Adrenal gland (tissue), 12 donors: ENCODE data around the gene CNTLN. TPM values are rescaled to one million over a fixed set of nuclear protein-coding genes. Genes with fewer than 3 reads are reported as not detected.
"Not testable (repeated sequence)": the region's sequence is repeated elsewhere in the genome, so short reads cannot be mapped to it uniquely, and the experiment has no call there.

Experiments
- DNase-seq, 7 donors: peaks; one replicate each; pipeline ENCODE4 v3.0.0-alpha.2; 2019 to 2020
- H3K27ac ChIP-seq, 5 donors: fragments of 200-600 bp; sonication (generic) in 4 of 5; 1 replicate in 3 of 5; 2 replicates in 2 of 5; pipeline versions ENCODE4 v1.5.1 to v1.8.0; 2016 to 2020; ENCODE audit warnings: mild to moderate bottlenecking in 1 of 5
- H3K27me3 ChIP-seq: fragments of 200-600 bp; 2 replicates; pipeline ENCODE4 v1.8.0; 2021
- H3K36me3 ChIP-seq, 2 donors: fragments of 200-600 bp; replicated peaks in 1 of 2; 1 replicate in 1 of 2; 2 replicates in 1 of 2; pipeline versions ENCODE4 v1.5.1 to v1.8.0; 2018 to 2022
- H3K4me1 ChIP-seq, 2 donors: fragments of 200-600 bp; replicated peaks in 1 of 2; 1 replicate in 1 of 2; 2 replicates in 1 of 2; pipeline versions ENCODE4 v1.5.1 to v1.8.0; 2018 to 2021
- H3K4me3 ChIP-seq, 4 donors: fragments of 200-600 bp; sonication (generic) in 3 of 4; one replicate each; pipeline ENCODE4 v1.5.1; 2016 to 2018
- H3K9me3 ChIP-seq, 3 donors: fragments of 200-600 bp; sonication (generic) in 1 of 3; replicated peaks in 1 of 3; 1 replicate in 2 of 3; 2 replicates in 1 of 3; pipeline versions ENCODE4 v1.5.1 to v1.8.0; 2016 to 2021
- POLR2A ChIP-seq, 2 donors: fragments of 450-650 bp; IDR thresholded peaks; one replicate each; pipeline ENCODE4 v1.6.1; 2017; ENCODE audit warnings: antibody characterized with exemption in 2 of 2, mild to moderate bottlenecking in 2 of 2, moderate library complexity in 1 of 2
- WGBS, 4 donors: extraction: QIAGEN DNeasy Blood & Tissue Kit in 2 of 4; methylation state at CpG; one replicate each; pipeline versions ENCODE4 v1.1.5 to v1.1.7; 2013 to 2017; 5-methylcytosine and 5-hydroxymethylcytosine counted together
- intact Hi-C, 2 donors: fragments of 100-400 bp; cut with DNase I; formaldehyde crosslinking; loops; one replicate each; pipeline versions ENCODE4 v1.14.1 to v1.15.0; 2022 to 2023
- polyA plus RNA-seq, 3 donors: library from polyadenylated mRNA; stranded (reverse); fragments of 200-250 nt in 2 of 3; fragments of 350-450 nt in 1 of 3; fragmentation: Illumina TruSeq in 1 of 3; extraction: RNeasy Lipid Tissue Mini Kit (QIAGEN cat#74804) in 1 of 3; gene quantifications; one replicate each; pipeline ENCODE4 v1.2.3, GENCODE V29; 2013 to 2014
- total RNA-seq, 9 donors: library from RNA; depleted of rRNA in 4 of 9; stranded (reverse); fragments of >200 nt in 4 of 9; fragments of 120-200 nt in 1 of 9; fragmentation: NEBNext Ultra II Directional in 1 of 9; extraction: Animal tissue kit (Norgen Biotek cat#: 25700) in 1 of 9; gene quantifications; one replicate each; pipeline versions ENCODE4 v1.1.0 to v1.2.4, GENCODE V29; 2013 to 2023
- TF ChIP-seq, protein P1 (sequence below), 6 experiments: fragments of 450-650 bp in 4 of 6; fragments of 200-600 bp in 2 of 6; sonication (generic) in 1 of 6; IDR thresholded peaks; 1 replicate in 5 of 6; 2 replicates in 1 of 6; pipeline versions ENCODE4 v1.5.1 to v1.8.0; 2016 to 2021; ENCODE audit warnings: antibody characterized with exemption in 6 of 6, mild to moderate bottlenecking in 2 of 6, moderate library complexity in 1 of 6
- donor health status: healthy with polysubstance abuse.
- donor health status: Bipolar disorder and iron deficiency.
- donor health status: DM: yes; HTN: yes; CAD: no.
- donor health status: DM: no; HTN: no; CAD: no.
- donor health status: DM: no; HTN: no; CAD: no.
- donor health status: DM: yes; HTN: yes; CAD: no.

CNTLN gene
- total and polyA plus RNA-seq, 12 donors, result 2.1 to 13.6 (median 6.4) TPM

DNA sequence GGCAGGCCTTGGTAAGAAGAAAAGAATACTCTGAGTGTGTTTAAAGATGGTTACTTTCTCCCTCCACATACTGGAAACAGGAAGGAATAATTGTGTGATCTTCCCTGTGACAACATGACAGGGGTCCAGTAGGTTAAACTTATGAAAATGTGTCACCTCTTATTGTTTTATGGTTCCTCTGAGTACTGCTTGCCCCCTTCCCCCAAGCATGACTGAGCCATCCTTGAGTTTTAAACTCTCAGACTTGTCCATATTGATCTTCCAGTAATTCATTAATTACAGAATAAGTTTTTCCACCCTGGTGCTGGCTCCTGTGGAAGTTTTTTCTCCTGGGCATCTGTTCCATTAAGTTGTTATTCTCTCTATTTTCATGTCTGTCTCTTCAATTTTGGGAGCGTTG is 95.8 kb downstream of the CNTLN start:
- Histone ChIP-seq H3K27me3 (no peaks in the 10 kb centered on the region), H3K36me3 (no peaks in the 10 kb centered on the region), H3K27ac (no peak overlapping the region), H3K4me3 (no peak overlapping the region), H3K4me1 (peaks cover 0 to 11% of the 10 kb centered on the region in 2 donors), H3K9me3 (no peaks in the 10 kb centered on the region)
- WGBS, 4 donors, result 75 to 89% (median 84%) methylated on average over 1 of the region's 1 CpG
- TF ChIP-seq, protein P1, sequence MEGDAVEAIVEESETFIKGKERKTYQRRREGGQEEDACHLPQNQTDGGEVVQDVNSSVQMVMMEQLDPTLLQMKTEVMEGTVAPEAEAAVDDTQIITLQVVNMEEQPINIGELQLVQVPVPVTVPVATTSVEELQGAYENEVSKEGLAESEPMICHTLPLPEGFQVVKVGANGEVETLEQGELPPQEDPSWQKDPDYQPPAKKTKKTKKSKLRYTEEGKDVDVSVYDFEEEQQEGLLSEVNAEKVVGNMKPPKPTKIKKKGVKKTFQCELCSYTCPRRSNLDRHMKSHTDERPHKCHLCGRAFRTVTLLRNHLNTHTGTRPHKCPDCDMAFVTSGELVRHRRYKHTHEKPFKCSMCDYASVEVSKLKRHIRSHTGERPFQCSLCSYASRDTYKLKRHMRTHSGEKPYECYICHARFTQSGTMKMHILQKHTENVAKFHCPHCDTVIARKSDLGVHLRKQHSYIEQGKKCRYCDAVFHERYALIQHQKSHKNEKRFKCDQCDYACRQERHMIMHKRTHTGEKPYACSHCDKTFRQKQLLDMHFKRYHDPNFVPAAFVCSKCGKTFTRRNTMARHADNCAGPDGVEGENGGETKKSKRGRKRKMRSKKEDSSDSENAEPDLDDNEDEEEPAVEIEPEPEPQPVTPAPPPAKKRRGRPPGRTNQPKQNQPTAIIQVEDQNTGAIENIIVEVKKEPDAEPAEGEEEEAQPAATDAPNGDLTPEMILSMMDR (IDR thresholded peaks at IDR 0.05), result no peak
- no peak for TF ChIP-seq POLR2A (IDR thresholded peaks at IDR 0.05)
- intact Hi-C loops, result no loop called here
- DNase-seq, result no peak

- DNase-seq, result no peak
- H3K36me3 ChIP-seq, result no peaks in the 10 kb centered on the region
- peaks cover 0 to 13% of the 10 kb centered on the region in 2 donors for H3K4me1 ChIP-seq
- 57 to 76% (median 74%) methylated on average over 2 of the region's 2 CpGs for WGBS, 4 donors
- H3K9me3 ChIP-seq, result no peaks in the 10 kb centered on the region
- H3K27ac ChIP-seq, result no peak overlapping the region
- no peak overlapping the region for H3K4me3 ChIP-seq
- TF ChIP-seq, protein P1 (IDR thresholded peaks at IDR 0.05), result no peak
- TF ChIP-seq POLR2A (IDR thresholded peaks at IDR 0.05), result no peak
- intact Hi-C loops, result no loop called here
- H3K27me3 ChIP-seq, result no peaks in the 10 kb centered on the region
Observed at GRCh38 chr9:17236147-17236546, 101.3 kb downstream of the CNTLN start.

GRCh38 chr9:17246770-17247169 is 111.9 kb downstream of the CNTLN start:
- H3K36me3 ChIP-seq, result no peaks in the 10 kb centered on the region
- no peak for DNase-seq
- H3K4me3 ChIP-seq, result no peak overlapping the region
- H3K27ac ChIP-seq, result no peak overlapping the region
- H3K27me3 ChIP-seq, result no peaks in the 10 kb centered on the region
- H3K4me1 ChIP-seq, result no peaks in the 10 kb centered on the region
- intact Hi-C loops, result no loop called here
- no peak for TF ChIP-seq POLR2A (IDR thresholded peaks at IDR 0.05)
- TF ChIP-seq, protein P1 (IDR thresholded peaks at IDR 0.05), result no peak
- peaks cover 0 to 18% (median 0%) of the 10 kb centered on the region in 3 donors for H3K9me3 ChIP-seq
- WGBS, 4 donors, result 94 to 99% (median 97%) methylated on average over 4 to 5 of the region's 5 CpGs

DNA sequence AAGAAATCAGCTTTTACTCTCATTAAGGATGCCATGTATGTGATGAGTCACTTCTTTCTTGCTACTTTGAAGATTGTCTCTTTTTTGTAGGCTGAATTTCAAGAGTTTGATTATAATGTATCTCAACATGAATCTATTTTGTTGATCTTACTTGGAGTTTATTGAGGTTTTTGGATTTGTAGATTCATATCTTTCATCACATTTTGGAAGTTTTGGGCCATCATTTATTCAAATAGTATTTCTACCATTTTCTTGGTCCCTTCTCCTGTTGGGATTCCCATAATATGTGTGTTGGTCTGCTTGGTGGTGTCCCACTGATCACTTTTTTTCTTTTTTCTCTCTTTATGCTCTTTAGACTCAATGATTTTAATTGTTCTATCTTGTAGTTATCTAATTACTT is 116.3 kb downstream of the CNTLN start:
- Histone ChIP-seq H3K9me3 (peaks cover 0 to 21% (median 0%) of the 10 kb centered on the region in 3 donors), H3K27ac (no peak overlapping the region), H3K27me3 (no peaks in the 10 kb centered on the region), H3K4me1 (no peaks in the 10 kb centered on the region), H3K36me3 (no peaks in the 10 kb centered on the region), H3K4me3 (no peak overlapping the region)
- TF ChIP-seq, protein P1 (IDR thresholded peaks at IDR 0.05), result no peak
- no peak for TF ChIP-seq POLR2A (IDR thresholded peaks at IDR 0.05)
- DNase-seq, result no peak
- intact Hi-C loops, result no loop called here

- H3K27ac ChIP-seq, H3K36me3 ChIP-seq, H3K4me1 ChIP-seq, H3K27me3 ChIP-seq, H3K4me3 ChIP-seq, H3K9me3 ChIP-seq, DNase-seq, intact Hi-C loops: not testable (repeated sequence)
- WGBS, 4 donors, result 86 to 94% (median 92%) methylated on average over 16 to 19 of the region's 19 CpGs
Observed at GRCh38 chr9:17268531-17269188, 133.8 kb downstream of the CNTLN start.
